HG02763 (cell line): ENCODE data around the gene ITPRIPL1.

Experiments used
- ATAC-seq: cut with Tn5 transposase; IDR thresholded peaks from one replicate; pipeline ENCODE4 v1.9.1; 2021; ENCODE audit warnings: mild to moderate bottlenecking, moderate library complexity; ENCODE audit not compliant: unreplicated experiment

Gene ITPRIPL1

DNA sequence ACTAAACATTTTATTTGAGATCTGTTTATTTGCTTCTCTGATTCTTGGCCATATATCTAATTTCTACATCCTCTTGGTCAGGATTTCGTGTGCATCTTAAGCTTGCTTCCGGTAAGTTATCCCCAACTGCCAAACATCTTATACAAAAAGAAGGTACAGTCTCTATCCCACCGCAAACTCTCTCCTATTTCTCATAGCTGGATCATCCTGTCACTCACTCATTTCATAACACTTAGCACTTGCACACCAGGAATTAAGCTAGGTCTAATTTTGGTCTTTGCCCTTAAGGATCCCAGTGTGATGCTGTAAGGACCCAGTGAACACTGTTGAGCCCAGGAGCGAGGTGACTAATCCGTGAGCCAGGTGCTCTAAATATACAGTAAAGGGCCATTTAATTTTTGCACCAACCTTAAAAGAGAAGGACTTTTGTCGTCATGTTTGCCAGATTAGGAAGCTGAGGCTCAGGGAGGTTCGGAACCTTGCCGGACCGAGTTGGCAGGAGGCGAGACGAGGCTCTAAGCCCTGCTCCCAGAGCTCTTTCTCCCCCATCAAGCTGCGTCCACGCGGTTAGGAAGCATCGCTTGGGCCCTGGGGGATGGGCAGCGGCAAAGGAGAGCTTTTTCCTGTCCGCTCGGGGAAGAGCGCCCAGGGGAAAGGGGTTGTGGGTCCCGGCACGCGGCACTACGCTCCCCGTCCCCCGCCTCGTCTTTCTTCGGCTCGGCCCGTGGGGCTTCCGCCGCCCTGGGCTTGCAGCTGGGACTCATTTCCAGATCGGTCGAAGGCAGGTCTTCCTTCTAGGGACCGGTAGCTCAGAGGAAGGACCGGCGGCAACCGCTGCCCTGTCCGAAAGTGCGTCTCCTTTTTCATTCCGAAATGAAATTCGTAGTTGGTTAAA lies 4.1 kb upstream of the ITPRIPL1 start:
- ATAC-seq: peak; percentile 27

DNA sequence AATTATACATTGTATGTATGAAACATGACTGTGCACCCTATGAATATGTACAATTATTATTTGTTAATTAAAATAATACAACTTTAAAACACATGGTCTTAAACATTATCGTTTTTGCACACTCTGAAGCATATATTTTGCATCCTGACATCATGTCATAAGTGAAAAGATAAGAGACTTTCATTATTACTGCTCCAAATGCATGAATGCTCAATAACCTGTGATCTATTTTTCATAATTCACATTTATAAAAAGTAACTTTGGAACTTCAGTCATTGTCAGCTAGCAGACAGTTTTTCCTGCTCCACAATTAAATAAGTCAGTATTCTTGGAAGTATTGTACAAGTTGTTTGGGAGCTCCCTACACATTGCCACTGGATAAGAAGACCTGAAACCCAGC lies 1.3 kb upstream of the ITPRIPL1 start:
- no peak for ATAC-seq

- no peak for ATAC-seq
These were observed 436 bp upstream of the ITPRIPL1 start for GRCh38 chr2:96324721-96325040.

DNA sequence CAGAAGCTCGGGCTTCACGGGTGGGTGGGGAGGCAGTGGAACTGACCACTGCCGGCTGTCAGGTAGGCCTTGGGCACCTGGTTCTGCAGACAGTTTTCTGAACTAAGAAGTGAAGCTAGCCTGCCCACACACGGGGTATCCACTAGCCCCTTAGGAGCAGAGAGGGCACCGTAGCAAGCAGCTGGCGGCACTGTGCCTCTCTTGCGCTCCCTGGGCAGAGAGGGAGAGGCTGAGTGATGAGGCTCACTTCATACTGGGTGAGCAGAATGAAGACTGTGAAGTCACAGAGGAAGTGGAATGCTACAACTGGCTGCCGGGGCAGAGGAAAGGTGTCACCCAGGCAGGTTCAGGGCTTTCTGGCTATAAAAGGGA lies 753 bp downstream of the ITPRIPL1 start:
- no peak for ATAC-seq

DNA sequence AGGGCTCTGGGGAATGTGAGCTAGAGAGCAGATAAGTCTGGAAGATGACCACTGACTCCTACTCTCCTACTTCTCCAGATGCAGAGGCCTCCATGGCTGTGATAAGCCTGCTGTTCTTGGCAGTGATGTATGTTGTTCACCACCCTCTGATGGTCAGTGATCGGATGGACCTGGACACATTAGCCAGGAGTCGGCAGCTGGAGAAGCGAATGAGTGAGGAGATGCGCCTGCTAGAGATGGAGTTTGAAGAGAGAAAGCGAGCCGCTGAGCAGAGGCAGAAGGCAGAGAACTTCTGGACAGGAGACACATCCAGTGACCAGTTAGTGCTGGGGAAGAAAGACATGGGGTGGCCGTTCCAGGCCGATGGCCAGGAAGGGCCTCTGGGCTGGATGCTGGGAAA lies 1.4 kb downstream of the ITPRIPL1 start:
- no peak for ATAC-seq

DNA sequence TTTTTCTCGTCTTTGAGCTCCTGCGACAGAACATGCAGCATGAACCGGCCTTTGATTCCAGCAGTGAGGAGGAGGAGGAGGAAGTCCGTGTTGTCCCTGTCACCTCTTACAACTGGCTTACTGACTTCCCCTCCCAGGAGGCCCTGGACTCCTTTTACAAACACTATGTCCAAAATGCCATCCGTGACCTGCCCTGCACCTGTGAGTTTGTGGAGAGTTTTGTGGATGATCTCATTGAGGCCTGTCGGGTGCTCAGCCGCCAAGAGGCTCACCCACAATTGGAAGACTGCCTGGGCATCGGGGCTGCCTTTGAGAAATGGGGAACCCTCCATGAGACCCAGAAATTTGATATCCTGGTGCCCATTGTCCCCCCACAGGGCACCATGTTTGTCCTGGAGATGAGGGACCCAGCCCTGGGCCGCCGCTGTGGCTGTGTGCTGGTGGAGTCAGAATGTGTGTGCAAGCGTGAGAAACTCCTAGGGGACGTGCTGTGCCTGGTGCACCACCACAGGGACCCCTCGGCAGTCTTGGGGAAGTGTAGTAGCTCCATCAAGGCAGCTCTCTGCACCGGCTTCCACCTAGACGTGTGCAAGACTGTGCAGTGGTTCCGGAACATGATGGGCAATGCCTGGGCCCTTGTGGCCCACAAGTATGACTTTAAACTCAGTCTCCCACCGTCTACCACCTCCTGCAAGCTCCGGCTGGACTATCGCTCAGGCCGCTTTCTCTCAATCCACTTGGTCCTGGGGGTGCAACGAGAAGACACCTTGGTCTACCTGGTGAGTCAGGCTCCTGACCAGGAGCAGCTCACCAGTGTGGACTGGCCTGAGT lies 2.1 kb downstream of the ITPRIPL1 start:
- ATAC-seq: no peak

DNA sequence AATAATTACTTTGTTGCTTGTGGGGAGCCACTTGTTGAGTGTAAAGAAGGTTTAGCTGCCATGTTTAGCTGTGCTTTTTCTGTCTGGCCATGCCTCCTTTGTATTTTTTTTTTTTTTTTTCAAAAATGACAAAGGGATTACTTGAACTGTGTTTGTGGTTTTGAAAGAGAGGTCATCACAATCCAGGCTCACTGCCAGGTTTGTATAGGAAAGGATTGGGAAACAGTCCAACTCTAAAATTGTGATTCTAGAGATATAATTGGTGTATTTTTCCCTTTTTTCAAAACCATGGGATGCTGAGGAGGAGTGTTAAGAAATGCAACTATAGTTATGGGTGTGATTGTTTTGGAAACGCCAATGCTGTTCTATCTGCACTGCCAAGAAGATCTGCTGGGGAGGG lies 4.3 kb downstream of the ITPRIPL1 start:
- ATAC-seq: no peak

- no peak for ATAC-seq
These were observed 4.8 kb downstream of the ITPRIPL1 start for GRCh38 chr2:96329874-96330273.

- ATAC-seq: no peak
These were observed 5.3 kb downstream of the ITPRIPL1 start for GRCh38 chr2:96330407-96330806.

DNA sequence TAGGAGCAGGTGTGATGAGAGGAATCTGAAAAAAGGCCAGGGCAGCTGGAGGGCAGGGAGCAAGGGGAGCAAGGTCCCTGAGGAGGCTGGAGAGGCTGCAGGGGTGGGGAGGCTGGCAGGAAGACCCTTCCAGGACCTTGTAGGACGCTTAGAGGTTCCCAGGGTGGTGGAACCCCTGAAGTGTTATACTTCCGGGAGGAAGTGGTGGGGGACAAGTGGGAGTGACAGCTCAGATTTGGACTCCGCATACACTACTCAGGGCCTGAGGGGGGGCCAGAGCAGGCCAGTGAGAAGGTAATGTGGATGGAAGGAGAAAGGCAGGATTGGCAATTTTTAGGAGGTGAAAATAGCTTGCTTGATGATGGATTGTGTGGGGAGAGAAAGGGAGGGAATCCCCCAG lies 8.6 kb downstream of the ITPRIPL1 start:
- ATAC-seq: no peak

DNA sequence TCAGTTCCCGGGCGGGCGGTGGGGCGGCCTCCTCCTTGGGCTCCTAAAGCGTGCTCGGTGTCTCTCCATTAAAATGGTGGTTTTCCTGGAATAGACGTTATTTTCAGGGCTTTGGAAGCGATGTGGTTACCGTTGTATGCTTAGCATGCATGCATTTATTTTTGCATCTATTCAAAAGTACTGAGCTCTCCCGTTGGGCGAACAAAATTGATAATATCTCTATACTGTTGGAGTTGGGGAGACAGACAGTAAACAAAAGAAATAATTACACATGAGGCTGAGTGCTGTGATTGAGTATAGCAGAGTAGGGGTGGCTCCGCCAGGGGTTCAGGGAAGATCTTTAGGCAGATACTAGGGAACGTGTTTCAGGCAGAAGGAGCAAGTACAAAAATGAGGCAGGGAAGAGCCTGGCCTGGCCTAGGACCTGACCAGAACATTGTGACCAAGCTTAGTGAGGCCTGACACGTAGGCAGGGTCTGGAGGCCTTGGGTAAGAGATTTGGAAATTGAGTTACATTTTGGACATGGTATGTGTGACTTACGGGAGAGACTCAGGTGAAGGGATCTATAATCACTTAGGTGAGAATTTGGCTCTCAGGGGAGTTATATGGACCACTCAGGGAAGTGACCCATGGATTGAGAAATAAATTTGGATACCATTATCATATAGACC lies 11.1 kb downstream of the ITPRIPL1 start:
- ATAC-seq: no peak

DNA sequence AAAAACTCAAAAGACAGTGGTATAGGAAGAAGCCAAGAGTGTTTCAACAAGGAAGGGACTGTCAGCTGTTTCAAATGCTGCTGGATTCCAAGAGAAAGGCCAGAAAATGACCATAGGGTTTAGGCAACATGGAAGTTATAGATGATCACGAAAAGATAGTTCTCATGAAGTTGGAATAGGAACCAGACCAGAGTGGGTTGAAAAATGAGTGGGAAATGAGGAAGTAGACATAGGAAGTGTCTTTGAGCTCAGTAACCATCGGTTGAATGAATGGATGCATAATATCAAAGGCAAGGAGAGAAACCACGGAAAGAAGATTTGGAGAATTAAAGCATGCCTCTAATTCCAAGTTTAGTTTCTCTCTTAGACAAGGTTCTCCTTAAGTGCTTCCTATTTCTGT lies 11.8 kb downstream of the ITPRIPL1 start:
- ATAC-seq: no peak

- ATAC-seq: no peak
These were observed 15.6 kb downstream of the ITPRIPL1 start for GRCh38 chr2:96340493-96341414.

GRCh38 chr2:96341641-96342040 lies 16.5 kb downstream of the ITPRIPL1 start:
- ATAC-seq: no peak

DNA sequence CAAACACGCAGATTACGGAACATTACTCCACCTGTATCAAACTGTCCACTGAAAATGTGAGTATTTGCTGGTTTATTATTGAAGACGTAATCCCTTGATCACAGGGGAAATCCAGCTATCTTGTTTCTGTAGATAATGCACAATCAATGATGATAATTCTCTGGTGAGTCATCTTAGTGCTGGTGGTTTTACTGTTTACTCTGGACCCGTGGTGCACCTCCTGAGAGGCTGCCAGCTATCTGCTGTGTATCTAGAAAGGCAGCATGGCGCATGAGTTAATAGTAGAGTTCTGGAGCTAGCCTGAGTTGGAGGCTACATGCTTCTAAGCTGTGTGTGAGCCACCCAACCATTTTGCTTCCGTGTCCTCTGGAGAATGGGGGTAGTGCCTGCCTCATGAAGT lies 17.0 kb downstream of the ITPRIPL1 start:
- no peak for ATAC-seq

- ATAC-seq: peak; percentile 62
These were observed 18.9 kb downstream of the ITPRIPL1 start for GRCh38 chr2:96344011-96344410.

GRCh38 chr2:96345438-96345837 lies 20.3 kb downstream of the ITPRIPL1 start:
- no peak for ATAC-seq

GRCh38 chr2:96345868-96346462 lies 20.8 kb downstream of the ITPRIPL1 start:
- no peak for ATAC-seq

DNA sequence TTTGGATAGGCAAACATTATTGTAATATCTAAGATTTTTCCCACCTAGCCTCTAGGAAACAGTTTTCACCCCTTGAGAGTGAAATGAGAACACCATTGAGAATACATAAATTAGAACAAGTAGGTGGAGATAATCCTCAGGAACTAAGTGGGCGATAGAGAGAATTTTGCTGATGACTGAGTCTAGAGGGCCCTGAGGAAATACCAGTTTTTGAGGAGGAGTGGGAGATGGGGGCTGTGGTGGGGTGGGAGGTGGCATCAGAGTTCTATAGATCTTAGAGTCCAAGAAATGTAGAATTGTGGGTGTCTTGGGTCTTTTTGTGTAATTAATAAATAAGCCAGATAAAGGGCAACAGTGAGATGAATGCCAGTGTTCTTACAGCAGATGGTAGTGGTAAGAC lies 22.3 kb downstream of the ITPRIPL1 start:
- ATAC-seq: no peak

GRCh38 chr2:96353032-96353561 lies 28.0 kb downstream of the ITPRIPL1 start:
- no peak for ATAC-seq
